ENCODE results near the gene INTS14.

DNA sequence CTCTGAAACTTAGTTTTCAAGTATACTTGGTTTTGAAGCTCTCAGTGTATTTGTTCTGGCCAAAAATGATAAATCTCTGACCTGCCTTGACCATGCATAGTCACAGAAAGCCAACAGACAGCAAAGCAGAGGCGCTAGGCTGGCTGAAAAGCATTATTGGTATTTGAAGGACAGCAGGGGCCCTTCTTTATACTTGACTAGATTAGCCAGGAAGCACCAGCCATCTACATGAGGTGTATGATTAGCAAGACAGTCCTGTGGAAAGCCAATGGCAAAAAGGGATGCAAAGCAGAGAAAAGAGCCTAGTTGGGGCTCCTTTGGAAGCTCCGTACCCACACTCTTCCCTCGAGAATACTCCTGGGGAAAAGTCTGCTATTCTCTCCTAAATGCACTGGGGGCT lies 18.6 kb upstream of the INTS14 start:
- no peak for TF ChIP-seq EZH2 (IDR thresholded peaks at IDR 0.05; ENCODE audit: low read depth)
- TF ChIP-seq, protein P1, sequence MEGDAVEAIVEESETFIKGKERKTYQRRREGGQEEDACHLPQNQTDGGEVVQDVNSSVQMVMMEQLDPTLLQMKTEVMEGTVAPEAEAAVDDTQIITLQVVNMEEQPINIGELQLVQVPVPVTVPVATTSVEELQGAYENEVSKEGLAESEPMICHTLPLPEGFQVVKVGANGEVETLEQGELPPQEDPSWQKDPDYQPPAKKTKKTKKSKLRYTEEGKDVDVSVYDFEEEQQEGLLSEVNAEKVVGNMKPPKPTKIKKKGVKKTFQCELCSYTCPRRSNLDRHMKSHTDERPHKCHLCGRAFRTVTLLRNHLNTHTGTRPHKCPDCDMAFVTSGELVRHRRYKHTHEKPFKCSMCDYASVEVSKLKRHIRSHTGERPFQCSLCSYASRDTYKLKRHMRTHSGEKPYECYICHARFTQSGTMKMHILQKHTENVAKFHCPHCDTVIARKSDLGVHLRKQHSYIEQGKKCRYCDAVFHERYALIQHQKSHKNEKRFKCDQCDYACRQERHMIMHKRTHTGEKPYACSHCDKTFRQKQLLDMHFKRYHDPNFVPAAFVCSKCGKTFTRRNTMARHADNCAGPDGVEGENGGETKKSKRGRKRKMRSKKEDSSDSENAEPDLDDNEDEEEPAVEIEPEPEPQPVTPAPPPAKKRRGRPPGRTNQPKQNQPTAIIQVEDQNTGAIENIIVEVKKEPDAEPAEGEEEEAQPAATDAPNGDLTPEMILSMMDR (conservative IDR thresholded peaks at IDR 0.05), result no peak

Measured in PC-9 (cell line).